ENCODE results near the gene SHISA7.

The SHISA7 gene

GRCh38 chr19:55487924-55488687 lies 45.0 kb upstream of the SHISA7 start, which contains the start of gene SSC5D:
Gene SSC5D (plus strand): TSS chr19:55488436. CDS start chr19:55488590, 154 bp downstream.
- no peak for TF ChIP-seq CTCF (IDR thresholded peaks at IDR 0.05; ENCODE audit: low read depth, low read length)
- no peak for DNase-seq (ENCODE audit: extremely low read depth, low read depth)

DNA sequence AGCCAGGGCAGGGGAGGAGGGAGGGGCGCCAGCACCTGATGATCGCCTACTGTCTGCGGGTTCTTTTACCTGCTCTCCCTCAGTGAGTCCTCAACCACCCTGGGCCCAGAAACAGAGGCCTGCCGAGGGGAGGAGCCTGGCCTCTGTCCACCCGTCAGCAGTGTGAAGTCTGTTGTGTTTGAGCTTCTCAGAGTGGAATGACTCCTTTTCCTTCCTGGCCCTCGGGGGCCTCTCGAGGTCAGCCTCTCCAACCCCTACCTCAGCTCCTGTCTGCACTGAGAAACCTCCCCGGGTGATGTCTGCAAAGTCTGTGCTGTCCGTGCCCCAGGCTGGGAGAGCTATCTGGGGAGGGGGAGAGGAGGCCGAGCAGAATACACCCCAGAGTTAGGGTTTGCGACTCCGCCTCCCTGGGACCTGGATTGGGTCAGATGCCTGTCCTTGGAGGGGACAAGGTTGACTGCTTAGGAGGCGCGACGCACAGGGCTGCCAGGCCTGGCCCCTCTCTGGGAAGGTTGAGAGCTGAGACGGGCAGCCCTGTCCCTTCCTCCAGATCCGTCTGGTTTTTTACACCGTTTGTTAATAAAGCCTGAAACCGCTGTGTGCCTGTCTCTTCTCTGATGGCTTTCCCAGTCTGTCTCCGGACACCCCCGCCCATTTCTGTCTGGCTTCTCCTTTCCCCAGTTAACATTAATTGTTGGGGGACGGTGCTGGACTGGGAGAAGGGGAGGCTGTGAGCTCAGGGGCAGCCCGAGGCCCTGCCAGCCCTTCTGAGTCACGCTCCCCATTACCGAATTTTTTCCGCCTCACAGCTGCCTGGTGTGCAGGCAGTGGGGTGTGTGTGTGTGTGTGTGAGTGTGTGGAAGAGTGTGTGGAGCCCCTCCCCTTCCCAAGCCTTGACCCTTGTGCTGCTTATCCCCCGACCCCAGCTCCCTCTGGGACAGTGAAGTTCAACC lies 44.1 kb upstream of the SHISA7 start:
- TF ChIP-seq CTCF (IDR thresholded peaks at IDR 0.05; ENCODE audit: low read depth, low read length) = no peak
- DNase-seq (ENCODE audit: extremely low read depth, low read depth) = peak; percentile 94

GRCh38 chr19:55486043-55486970 lies 43.2 kb upstream of the SHISA7 start:
- DNase-seq (ENCODE audit: extremely low read depth, low read depth) = no peak
- peak; percentile 42 for TF ChIP-seq CTCF (IDR thresholded peaks at IDR 0.05; ENCODE audit: low read depth, low read length)

DNA sequence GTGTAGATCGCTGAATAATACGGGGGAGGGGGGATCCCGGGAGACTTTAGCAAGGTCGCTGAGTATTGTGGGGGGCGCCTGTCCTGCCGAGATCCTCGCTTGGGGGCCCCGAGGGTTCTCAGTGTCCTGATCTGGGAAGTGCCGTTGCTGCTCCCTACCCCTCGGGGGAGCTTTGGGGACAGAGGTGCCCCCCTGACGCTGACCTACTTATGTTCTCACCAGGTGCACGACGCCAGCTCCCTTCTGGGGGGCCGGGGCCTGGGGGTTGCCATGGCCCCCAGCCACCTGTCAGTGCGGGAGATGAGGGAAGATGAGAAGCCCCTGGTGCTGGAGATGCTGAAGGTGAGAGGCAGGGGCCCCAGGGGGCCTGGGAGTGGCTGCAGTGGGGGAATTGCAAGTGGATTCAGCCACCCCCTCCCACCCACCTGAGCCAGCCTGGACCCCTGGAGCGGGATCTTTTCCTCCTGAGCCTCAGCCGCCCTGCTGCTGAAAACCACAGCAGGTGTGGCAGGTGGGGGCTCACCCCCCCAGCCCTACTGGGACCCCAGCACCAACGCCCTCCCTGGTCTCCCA lies 42.4 kb upstream of the SHISA7 start:
- no peak for DNase-seq (ENCODE audit: extremely low read depth, low read depth)
- no peak for TF ChIP-seq CTCF (IDR thresholded peaks at IDR 0.05; ENCODE audit: low read depth, low read length)

DNA sequence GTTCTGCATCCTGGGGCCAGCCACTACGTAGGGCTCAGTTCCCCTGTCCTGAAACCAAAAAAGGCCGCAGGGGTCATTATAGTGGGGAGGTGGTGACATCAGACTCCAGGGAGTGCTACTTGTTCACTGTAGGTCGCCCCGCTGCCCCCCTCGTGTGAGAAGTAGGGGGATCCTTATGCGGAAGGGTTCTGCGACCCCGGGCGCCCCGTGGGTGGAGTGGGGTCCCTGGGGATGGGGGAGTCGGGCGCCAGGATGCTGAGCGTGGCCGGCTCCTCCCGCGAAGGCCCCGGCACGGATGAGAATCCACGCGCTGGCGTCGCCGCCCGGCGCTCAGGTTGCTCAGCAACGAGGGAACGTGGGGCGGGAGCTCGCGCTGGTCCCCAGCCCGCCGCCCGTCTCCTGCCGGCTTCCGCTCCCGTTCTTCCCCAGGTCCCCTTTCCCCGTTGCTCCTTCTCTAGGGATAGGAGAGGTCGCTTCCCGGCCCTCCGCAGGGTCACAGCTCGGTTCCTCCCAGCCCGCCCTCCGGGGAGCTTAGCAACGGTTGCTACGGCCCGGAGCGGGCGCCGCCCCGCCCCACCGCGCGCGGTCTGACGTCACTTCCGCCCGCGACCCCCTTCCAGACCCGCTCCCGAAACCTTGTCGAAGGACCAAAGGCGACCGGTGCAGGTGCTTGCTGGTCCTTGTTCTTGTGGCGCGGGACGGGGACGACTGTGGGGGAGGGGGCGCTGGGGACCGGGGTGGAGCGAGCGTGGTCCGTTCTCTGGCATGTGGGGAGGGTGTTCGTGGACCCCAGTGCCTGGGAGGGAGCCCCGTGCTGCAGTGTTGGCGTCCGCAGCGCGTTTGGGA lies 41.7 kb upstream of the SHISA7 start, which contains the start of gene NAT14:
TSS of gene NAT14 (plus strand) at position 596 of the 846 bp plus-strand sequence. CDS start 521 bp downstream, outside the sequence.
- DNase-seq (ENCODE audit: extremely low read depth, low read depth) = no peak
- TF ChIP-seq CTCF (IDR thresholded peaks at IDR 0.05; ENCODE audit: low read depth, low read length) = no peak

Data from AG09319 (cell line).